IPS-15b (cell line): Measurements from ENCODE around the gene TRIM38.

Experiments
- H3K27me3 ChIP-seq: one replicate; pipeline ENCODE4 v1.6.1; 2013; ENCODE audit warnings: low read length; ENCODE audit not compliant: control insufficient read depth, insufficient read depth
- H3K36me3 ChIP-seq: one replicate; pipeline ENCODE4 v1.6.1; 2013; ENCODE audit warnings: low read length; ENCODE audit not compliant: control insufficient read depth, insufficient read depth
- H3K4me1 ChIP-seq: one replicate; pipeline ENCODE4 v1.6.1; 2013; ENCODE audit warnings: mild to moderate bottlenecking, low read length; ENCODE audit not compliant: control insufficient read depth, insufficient read depth
- H3K4me3 ChIP-seq: one replicate; pipeline ENCODE4 v1.5.1; 2013; ENCODE audit warnings: low read depth, low read length
- H3K9ac ChIP-seq: one replicate; pipeline ENCODE4 v1.6.1; 2013; ENCODE audit warnings: low read depth, mild to moderate bottlenecking, low read length
- H3K9me3 ChIP-seq: one replicate; pipeline ENCODE4 v1.6.1; 2013; ENCODE audit warnings: mild to moderate bottlenecking, low read length; ENCODE audit not compliant: control insufficient read depth, insufficient read depth

Gene TRIM38

DNA sequence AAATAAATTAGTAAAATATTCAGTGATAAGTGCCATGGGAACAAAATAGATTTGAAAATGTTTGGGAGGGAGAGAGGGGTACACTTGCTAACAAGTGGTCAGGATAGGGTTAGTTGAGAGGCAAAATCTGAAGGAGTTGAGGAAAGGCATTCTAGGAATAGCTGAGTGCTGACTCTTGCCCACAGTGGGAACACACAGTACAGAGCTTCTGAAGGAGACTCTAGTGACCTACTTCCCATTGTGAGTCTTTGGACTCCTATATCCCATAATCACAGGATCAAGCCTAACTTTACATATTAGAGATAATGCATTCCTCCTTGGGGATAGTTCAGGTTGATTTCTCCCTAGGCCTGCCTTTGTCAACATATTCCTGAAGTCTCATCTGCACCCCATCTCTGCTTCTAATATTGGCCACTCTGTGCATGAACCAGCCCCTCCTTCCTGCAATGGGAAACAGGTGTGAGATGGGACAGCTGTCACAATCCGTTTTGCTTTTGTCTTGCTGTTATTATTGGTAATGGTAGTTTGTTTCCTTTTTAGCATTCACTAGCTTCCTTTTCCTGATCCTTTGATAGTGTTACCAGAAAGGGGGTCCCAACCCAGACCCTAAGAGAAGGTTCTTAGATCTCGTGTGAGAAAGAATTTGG, 2.6 kb upstream of the TRIM38 start:
- Histone ChIP-seq H3K36me3 (no peaks in the 10 kb centered on the region), H3K4me1 (peaks cover 17% of the 10 kb centered on the region), H3K9me3 (no peaks in the 10 kb centered on the region), H3K4me3 (no peak overlapping the region), H3K9ac (no peak overlapping the region), H3K27me3 (no peaks in the 10 kb centered on the region)

DNA sequence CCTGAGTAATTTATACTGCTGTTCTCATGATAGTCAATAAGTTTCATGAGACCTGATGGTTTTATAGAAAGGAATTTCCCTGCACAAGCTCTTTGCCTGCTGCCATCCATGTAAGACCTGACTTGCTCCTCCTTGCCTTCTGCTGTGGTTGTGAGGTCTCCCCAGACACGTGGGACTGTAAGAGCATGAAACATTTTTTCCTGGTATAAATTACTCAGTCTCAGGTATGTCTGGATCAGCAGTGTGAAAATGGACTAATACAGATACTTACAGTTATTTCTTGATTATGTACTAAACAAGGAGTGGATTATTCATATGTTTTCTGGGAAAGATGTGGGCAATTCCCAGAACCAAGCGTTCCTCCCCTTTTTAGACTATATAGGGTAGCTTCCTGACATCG, 1.9 kb upstream of the TRIM38 start:
- H3K9ac ChIP-seq, result no peak overlapping the region
- H3K4me1 ChIP-seq, result peaks cover 17% of the 10 kb centered on the region
- no peaks in the 10 kb centered on the region for H3K36me3 ChIP-seq
- H3K9me3 ChIP-seq, result no peaks in the 10 kb centered on the region
- no peaks in the 10 kb centered on the region for H3K27me3 ChIP-seq
- H3K4me3 ChIP-seq, result no peak overlapping the region

DNA sequence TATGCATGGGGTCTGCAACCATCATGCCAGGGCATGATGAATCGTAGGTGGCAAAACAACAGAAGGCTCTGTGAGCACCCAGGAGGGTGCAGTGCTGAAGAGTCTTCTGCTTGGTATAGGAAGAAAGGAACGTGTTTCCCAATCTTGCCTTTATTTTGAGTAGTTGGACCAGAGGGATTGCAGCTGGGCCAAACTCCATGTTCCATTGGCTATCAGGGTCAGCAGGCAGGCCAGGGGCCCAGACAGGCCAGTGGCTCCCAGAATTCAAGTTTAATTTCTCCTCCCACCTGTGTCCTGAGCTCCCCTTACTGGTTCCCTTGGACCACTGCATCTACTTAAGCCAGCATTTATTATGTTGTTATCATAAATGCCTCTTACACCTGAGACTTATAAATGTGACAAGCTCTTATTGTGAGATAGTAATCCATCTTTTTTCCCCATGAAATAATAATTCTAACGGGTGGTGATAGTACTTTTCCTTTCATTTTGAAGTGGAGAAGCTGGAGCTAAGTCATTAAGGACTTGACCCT, 918 bp upstream of the TRIM38 start:
- no peak overlapping the region for H3K9ac ChIP-seq
- H3K27me3 ChIP-seq, result no peaks in the 10 kb centered on the region
- no peaks in the 10 kb centered on the region for H3K36me3 ChIP-seq
- H3K4me1 ChIP-seq, result peaks cover 26% of the 10 kb centered on the region
- no peak overlapping the region for H3K4me3 ChIP-seq
- H3K9me3 ChIP-seq, result no peaks in the 10 kb centered on the region

DNA sequence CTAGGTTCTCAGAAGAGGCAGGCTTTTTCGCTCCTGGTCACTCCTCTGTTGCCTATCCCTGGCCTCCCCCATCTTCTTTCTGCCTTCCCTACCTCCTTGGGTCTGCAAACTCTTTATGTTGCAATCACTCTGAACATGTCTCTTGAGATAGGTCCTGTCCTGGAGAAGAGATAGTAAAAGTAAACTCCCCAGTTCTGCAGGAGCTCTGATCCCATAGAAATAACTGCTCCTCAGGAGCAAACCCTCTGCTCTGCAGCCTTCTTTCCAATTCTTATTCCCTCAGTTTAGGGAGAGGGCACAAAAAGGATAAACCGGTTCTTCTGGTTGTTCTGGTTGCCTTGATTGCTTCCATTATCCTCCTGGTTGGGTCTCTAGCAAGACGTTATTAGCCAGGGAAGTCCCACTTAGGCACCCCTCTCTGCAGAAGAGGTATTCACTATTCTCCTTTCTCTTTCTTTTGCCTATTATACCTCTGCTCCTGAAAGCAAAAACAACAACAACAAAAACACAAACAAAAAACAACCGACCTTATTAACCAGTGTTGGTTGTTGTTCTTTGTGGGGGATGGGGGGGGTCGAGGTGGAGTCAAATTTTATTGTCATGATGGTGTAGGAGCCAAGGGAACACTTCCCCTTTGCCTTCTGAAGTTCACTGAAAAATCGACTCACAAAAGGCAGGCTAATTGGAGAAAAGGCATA, 973 bp downstream of the TRIM38 start:
- H3K36me3 ChIP-seq, result no peaks in the 10 kb centered on the region
- no peak overlapping the region for H3K9ac ChIP-seq
- H3K9me3 ChIP-seq, result no peaks in the 10 kb centered on the region
- peaks cover 29% of the 10 kb centered on the region for H3K4me1 ChIP-seq
- no peaks in the 10 kb centered on the region for H3K27me3 ChIP-seq
- H3K4me3 ChIP-seq, result peak overlapping the region; percentile 36

DNA sequence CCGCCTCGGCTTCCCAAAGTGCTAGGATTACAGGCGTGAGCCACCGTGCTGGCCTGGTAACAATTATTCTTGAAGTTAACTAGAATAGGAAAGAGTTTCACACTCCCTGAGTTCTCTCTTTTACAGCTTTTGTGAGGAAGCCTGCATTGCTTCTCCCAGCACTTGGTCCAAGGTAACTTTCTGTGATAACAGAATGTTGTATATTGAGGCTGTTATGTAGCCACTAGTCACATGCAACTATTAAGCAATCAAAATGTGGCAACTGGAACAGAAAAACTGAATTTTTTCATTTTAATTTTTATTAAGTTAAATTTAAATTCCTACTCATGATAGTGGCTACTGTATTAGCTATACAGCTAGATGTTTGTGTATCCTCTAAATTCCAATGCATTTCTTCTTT, 2.5 kb downstream of the TRIM38 start:
- H3K36me3 ChIP-seq, result no peaks in the 10 kb centered on the region
- H3K4me1 ChIP-seq, result peaks cover 29% of the 10 kb centered on the region
- H3K4me3 ChIP-seq, result no peak overlapping the region
- H3K9me3 ChIP-seq, result no peaks in the 10 kb centered on the region
- no peak overlapping the region for H3K9ac ChIP-seq
- H3K27me3 ChIP-seq, result no peaks in the 10 kb centered on the region

DNA sequence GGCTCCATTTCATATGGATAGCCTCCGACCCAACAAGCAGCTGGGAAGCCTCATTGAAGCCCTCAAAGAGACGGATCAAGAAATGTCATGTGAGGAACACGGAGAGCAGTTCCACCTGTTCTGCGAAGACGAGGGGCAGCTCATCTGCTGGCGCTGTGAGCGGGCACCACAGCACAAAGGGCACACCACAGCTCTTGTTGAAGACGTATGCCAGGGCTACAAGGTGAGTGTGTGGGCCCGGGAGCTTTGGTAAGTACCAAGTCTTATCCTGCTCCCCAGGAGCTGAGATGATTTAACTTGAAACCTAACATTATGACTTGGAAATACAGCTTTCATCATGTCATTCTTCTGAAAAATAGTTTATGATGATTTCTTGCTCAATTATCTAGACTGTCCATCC, 4.1 kb downstream of the TRIM38 start:
- no peak overlapping the region for H3K4me3 ChIP-seq
- peaks cover 29% of the 10 kb centered on the region for H3K4me1 ChIP-seq
- no peaks in the 10 kb centered on the region for H3K36me3 ChIP-seq
- no peaks in the 10 kb centered on the region for H3K27me3 ChIP-seq
- no peaks in the 10 kb centered on the region for H3K9me3 ChIP-seq
- no peak overlapping the region for H3K9ac ChIP-seq

DNA sequence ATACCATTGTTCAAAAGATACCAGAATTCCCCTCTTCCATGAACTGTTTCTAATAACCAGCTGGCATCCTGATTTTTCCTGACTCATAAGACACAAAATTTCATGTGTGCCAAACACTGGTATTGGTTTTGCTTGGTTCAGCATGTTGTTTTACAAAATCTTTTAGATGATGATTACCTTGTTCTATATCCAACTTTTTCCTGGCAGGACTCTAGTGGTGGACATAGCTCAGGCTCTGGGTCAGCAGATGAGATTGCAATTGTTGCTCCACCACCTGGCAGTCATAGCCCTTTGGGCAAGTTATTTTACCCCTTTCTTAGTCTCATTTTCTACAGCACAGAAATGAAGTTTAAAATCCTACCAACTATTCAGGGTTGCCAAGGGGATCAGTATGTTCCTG, 6.2 kb downstream of the TRIM38 start:
- Histone ChIP-seq H3K4me3 (no peak overlapping the region), H3K4me1 (peaks cover 19% of the 10 kb centered on the region), H3K27me3 (no peaks in the 10 kb centered on the region), H3K9ac (no peak overlapping the region), H3K36me3 (no peaks in the 10 kb centered on the region), H3K9me3 (no peaks in the 10 kb centered on the region)

DNA sequence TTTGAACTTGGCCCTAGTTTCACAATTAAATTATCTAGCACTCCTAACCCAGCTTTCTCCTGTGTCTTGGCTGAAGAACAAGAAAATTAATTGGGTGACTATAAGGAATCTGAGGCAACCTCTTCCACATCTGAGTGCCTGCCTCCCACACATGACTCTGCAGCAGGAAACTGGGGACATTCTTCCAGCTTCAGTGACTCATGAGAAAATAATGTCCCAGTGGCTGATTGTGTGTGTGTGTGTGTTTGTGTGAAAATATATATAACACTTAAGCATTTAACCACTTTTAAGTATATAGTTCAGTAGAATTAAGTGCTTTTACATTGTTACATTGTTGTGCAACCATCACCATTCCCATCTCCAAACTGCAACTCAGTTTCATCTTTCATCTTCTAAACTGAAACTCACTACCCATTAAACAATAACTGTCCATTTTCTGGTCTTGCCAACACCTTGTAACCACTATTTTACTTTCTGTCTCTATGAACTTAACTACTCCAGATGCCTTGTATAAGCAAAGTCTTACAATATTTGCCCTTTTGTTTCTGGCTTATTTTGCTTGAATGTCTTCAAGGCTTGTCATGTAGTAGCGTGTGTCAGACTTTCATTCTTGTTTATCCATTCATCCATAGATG, 8.7 kb downstream of the TRIM38 start:
- H3K27me3 ChIP-seq, result no peaks in the 10 kb centered on the region
- no peak overlapping the region for H3K4me3 ChIP-seq
- no peaks in the 10 kb centered on the region for H3K36me3 ChIP-seq
- peaks cover 7% of the 10 kb centered on the region for H3K4me1 ChIP-seq
- no peaks in the 10 kb centered on the region for H3K9me3 ChIP-seq
- H3K9ac ChIP-seq, result no peak overlapping the region

DNA sequence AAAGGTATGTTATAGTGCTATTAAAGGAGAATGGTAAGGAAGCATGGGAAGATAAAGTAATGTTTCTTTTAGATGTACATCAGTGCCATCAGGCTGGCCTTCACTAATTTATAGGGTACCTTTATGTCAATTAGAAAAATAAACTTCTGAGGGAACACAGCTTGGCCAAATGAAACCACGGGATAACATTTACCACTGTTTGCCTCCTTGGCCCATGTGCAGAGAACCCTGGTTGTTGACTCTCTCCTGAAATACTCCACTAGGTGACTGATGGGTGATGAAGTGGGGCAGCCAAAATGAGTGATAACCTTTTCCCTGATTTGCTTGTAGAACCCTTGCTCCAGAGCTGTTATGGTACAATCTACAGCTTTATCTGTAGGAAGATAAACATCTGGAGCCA, 9.5 kb downstream of the TRIM38 start:
- Histone ChIP-seq H3K9ac (no peak overlapping the region), H3K9me3 (no peaks in the 10 kb centered on the region), H3K4me1 (no peaks in the 10 kb centered on the region), H3K27me3 (no peaks in the 10 kb centered on the region), H3K36me3 (no peaks in the 10 kb centered on the region), H3K4me3 (no peak overlapping the region)

DNA sequence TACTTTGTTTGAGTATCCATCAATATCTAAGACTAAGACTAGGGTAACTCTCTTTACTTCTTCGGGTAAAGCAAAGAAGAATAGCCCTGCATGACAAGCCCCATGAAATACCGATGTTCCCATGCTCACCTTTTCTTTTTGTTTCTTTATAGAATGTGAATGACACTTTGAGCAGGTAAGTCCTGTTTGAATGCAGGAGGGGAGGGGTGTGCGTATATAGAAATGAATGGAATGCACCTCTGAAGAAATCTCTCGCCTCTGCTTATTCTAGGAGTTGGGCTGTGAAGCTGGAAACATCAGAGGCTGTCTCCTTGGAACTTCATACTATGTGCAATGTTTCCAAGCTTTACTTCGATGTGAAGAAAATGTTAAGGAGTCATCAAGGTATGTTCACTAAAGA, 10.3 kb downstream of the TRIM38 start:
- Histone ChIP-seq H3K4me1 (no peaks in the 10 kb centered on the region), H3K9ac (no peak overlapping the region), H3K27me3 (no peaks in the 10 kb centered on the region), H3K9me3 (no peaks in the 10 kb centered on the region), H3K36me3 (no peaks in the 10 kb centered on the region), H3K4me3 (no peak overlapping the region)

DNA sequence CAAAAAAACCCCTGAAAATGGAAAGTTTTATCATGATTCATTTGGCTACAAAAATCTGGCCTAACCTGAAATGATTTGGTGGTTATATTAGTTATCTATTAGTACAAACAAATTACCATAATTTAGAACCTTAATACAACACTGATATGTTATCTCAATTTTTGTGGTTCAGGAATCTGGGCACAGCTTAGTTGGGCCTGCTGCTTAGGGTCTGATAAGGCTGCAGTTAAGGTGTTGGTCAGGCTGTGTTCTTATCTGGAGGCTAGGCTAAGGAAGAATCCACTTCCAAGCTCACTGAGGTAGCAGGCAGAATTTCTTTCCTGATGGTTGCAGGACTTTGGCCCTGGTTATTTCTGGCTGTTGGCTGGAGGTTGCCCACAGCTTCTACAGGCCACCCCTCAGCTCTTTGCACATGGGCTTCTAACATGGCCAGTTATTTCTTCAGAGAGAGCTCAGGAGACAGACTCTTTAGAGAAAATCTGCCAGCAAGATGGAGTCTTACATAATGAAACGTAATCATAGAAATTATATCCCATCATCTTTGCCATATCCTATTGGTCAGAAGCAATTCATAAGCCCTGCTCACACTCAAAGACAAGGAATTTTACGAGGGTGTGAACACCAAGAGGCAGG, 11.4 kb downstream of the TRIM38 start:
- H3K9me3 ChIP-seq, result no peaks in the 10 kb centered on the region
- H3K27me3 ChIP-seq, result no peaks in the 10 kb centered on the region
- no peak overlapping the region for H3K4me3 ChIP-seq
- no peaks in the 10 kb centered on the region for H3K4me1 ChIP-seq
- H3K36me3 ChIP-seq, result no peaks in the 10 kb centered on the region
- H3K9ac ChIP-seq, result no peak overlapping the region
